Right atrium auricular region (tissue), 2 donors: Measurements from ENCODE around the gene BCL2L1. TPM values are rescaled to one million over a fixed set of nuclear protein-coding genes. Genes with fewer than 3 reads are reported as not detected.

Experiments used
- DNase-seq: peaks from one replicate; pipeline ENCODE4 v3.0.0-alpha.2; 2019; ENCODE audit warnings: low spot score
- H3K27ac ChIP-seq, 2 donors: fragments of 200-600 bp; sonication (generic); 1 replicate in 1 of 2; 2 replicates in 1 of 2; pipeline ENCODE4 v1.5.1; 2016 to 2019
- H3K27me3 ChIP-seq, 2 donors: fragments of 200-600 bp; sonication (generic); one replicate each; pipeline versions ENCODE4 v1.5.1 to v1.6.0; 2017 to 2019
- H3K36me3 ChIP-seq: fragments of 200-600 bp; sonication (generic); one replicate; pipeline ENCODE4 v1.5.1; 2016
- H3K4me1 ChIP-seq, 2 donors: fragments of 200-600 bp; sonication (generic); one replicate each; pipeline versions ENCODE4 v1.5.1 to v1.6.0; 2017 to 2019
- H3K4me3 ChIP-seq, 2 donors: fragments of 200-600 bp; sonication (generic); 1 replicate in 1 of 2; 2 replicates in 1 of 2; pipeline ENCODE4 v1.5.1; 2017 to 2019; ENCODE audit warnings: mild to moderate bottlenecking in 1 of 2, moderate library complexity in 1 of 2
- H3K9me3 ChIP-seq, 2 donors: fragments of 200-600 bp; sonication (generic); one replicate each; pipeline ENCODE4 v1.5.1; 2019
- CTCF ChIP-seq, 2 donors: fragments of 200-600 bp; sonication (generic); IDR thresholded peaks; one replicate each; pipeline ENCODE4 v1.5.1; 2019; ENCODE audit warnings: antibody characterized with exemption in 2 of 2
- total RNA-seq, 2 donors: library from RNA; depleted of rRNA; stranded (reverse); fragments of >200 nt; gene quantifications; one replicate each; pipeline ENCODE4 v1.1.0, GENCODE V29; 2016

The BCL2L1 gene
- total RNA-seq, 2 donors from 2014 or later, result 84.2 to 93.5 TPM

- H3K4me3 ChIP-seq, result no peak overlapping the region
Measured at GRCh38 chr20:31708736-31709534, 13.7 kb downstream of the BCL2L1 start.

GRCh38 chr20:31707994-31708735 lies 14.5 kb downstream of the BCL2L1 start:
- TF ChIP-seq CTCF (IDR thresholded peaks at IDR 0.05), result no peak
- Histone ChIP-seq H3K9me3 (no peaks in the 10 kb centered on the region), H3K27ac (peak overlapping the region; percentile 64 to 98), H3K27me3 (no peaks in the 10 kb centered on the region), H3K4me3 (no peak overlapping the region), H3K4me1 (peaks cover 5 to 83% of the 10 kb centered on the region in 2 donors), H3K36me3 (peaks cover 45% of the 10 kb centered on the region)
- no peak for DNase-seq

More at GRCh38 chr20:31708736-31709534, 13.7 kb downstream of the BCL2L1 start:
- H3K4me1 ChIP-seq, result peaks cover 5 to 90% of the 10 kb centered on the region in 2 donors
- peaks cover 49% of the 10 kb centered on the region for H3K36me3 ChIP-seq
- peak overlapping the region; percentile 64 to 98 for H3K27ac ChIP-seq
- no peaks in the 10 kb centered on the region for H3K27me3 ChIP-seq
- no peaks in the 10 kb centered on the region for H3K9me3 ChIP-seq
- TF ChIP-seq CTCF (IDR thresholded peaks at IDR 0.05), result no peak
- DNase-seq, result no peak

GRCh38 chr20:31707258-31707615 lies 15.4 kb downstream of the BCL2L1 start:
- H3K4me1 ChIP-seq, result peaks cover 5 to 79% of the 10 kb centered on the region in 2 donors
- no peak overlapping the region for H3K4me3 ChIP-seq
- no peaks in the 10 kb centered on the region for H3K27me3 ChIP-seq
- H3K36me3 ChIP-seq, result peaks cover 45% of the 10 kb centered on the region
- TF ChIP-seq CTCF (IDR thresholded peaks at IDR 0.05), result no peak
- no peaks in the 10 kb centered on the region for H3K9me3 ChIP-seq
- H3K27ac ChIP-seq, result peak overlapping the region in 1 of 2 donors; percentile 98
- DNase-seq, result no peak

- no peak overlapping the region for H3K4me3 ChIP-seq
- no peak for DNase-seq
- no peaks in the 10 kb centered on the region for H3K27me3 ChIP-seq
- peak overlapping the region; percentile 65 to 69 for H3K27ac ChIP-seq
- TF ChIP-seq CTCF (IDR thresholded peaks at IDR 0.05), result no peak
- H3K9me3 ChIP-seq, result no peaks in the 10 kb centered on the region
- peaks cover 5 to 78% of the 10 kb centered on the region in 2 donors for H3K4me1 ChIP-seq
- peaks cover 45% of the 10 kb centered on the region for H3K36me3 ChIP-seq
Measured at GRCh38 chr20:31706607-31707257, 15.9 kb downstream of the BCL2L1 start.

GRCh38 chr20:31705598-31706597 lies 16.8 kb downstream of the BCL2L1 start:
- no peak overlapping the region for H3K4me3 ChIP-seq
- peaks cover 43% of the 10 kb centered on the region for H3K36me3 ChIP-seq
- no peak for DNase-seq
- H3K27ac ChIP-seq, result peak overlapping the region; percentile 65 to 69
- H3K9me3 ChIP-seq, result no peaks in the 10 kb centered on the region
- TF ChIP-seq CTCF (IDR thresholded peaks at IDR 0.05), result no peak
- peaks cover 5 to 73% of the 10 kb centered on the region in 2 donors for H3K4me1 ChIP-seq
- no peaks in the 10 kb centered on the region for H3K27me3 ChIP-seq
